HCT116 (cell line): ENCODE measurements around the gene SLC12A7. TPM values are rescaled to one million over a fixed set of nuclear protein-coding genes. Genes with fewer than 3 reads are reported as not detected.

Source experiments
- ATAC-seq: fragments of 200-7000 bp; cut with Tn5 transposase; 2 replicates; pipeline ENCODE4 v1.9.1; 2020; ENCODE audit warnings: mild to moderate bottlenecking, moderate library complexity
- BruUV-seq: library from RNA; stranded (reverse); fragments of 400-500 nt; replicated peaks from 2 replicates; lab custom pipeline; 2021; lab: Mats Ljungman, UMichigan
- CTCF ChIA-PET: fragments of 300-600 bp; sonication (Branson Sonifier 250); formaldehyde crosslinking; loops from one replicate; lab custom pipeline; 2021; ENCODE audit warnings: antibody characterized with exemption; lab: Charles Lee
- POLR2A ChIA-PET: fragments of 300-600, 350-600 bp; sonication (Branson Sonifier 250); formaldehyde crosslinking; loops from one replicate; lab custom pipeline; 2021; ENCODE audit warnings: antibody characterized with exemption; lab: Charles Lee
- RAD21 ChIA-PET, 2 experiments: fragments of 300-600 bp; sonication (Branson Sonifier 250); formaldehyde crosslinking; loops; one replicate each; lab custom pipeline; 2023; ENCODE audit warnings: low total read pairs in 2 of 2; ENCODE audit not compliant: uncharacterized antibody in 2 of 2, unreplicated experiment in 2 of 2, low non-redundant PET in 1 of 2; lab: Charles Lee
- DNase-seq: peaks from one replicate; pipeline ENCODE4 v3.0.0-alpha.2; 2010; ENCODE audit warnings: low read depth, low spot score
- H2AFZ ChIP-seq: fragments of 200-600 bp; shearing (Covaris generic), sonication (generic); 2 replicates; pipeline ENCODE4 v1.6.1; 2017; ENCODE audit warnings: low read depth, mixed run types, mixed read lengths, antibody characterized with exemption, low read length; ENCODE audit not compliant: poor library complexity, severe bottlenecking
- H3K27ac ChIP-seq: 2 replicates; pipeline ENCODE4 v1.5.1; 2012; ENCODE audit warnings: low read depth, low read length
- H3K27me3 ChIP-seq: fragments of 200-600 bp; sonication (generic); 2 replicates; pipeline ENCODE4 v1.6.1; 2016; ENCODE audit warnings: mixed run types, low read length, mixed read lengths; ENCODE audit not compliant: insufficient read depth
- H3K36me3 ChIP-seq, 2 experiments: fragments of 200-500 bp in 1 of 2; fragments of 200-600 bp in 1 of 2; sonication (Bioruptor generic) in 1 of 2; sonication (generic) in 1 of 2; 2 replicates each; pipeline versions ENCODE4 v1.5.1 to v1.6.1; 2014 to 2016; ENCODE audit warnings: low read length in 2 of 2, inconsistent platforms in 1 of 2, mixed read lengths in 1 of 2, mixed run types in 1 of 2; ENCODE audit not compliant: insufficient read depth in 2 of 2, control insufficient read depth in 1 of 2
- H3K4me1 ChIP-seq, 2 experiments: fragments of 200-600 bp in 1 of 2; sonication (generic) in 1 of 2; 2 replicates each; pipeline versions ENCODE4 v1.5.1 to v1.6.1; 2012 to 2017; ENCODE audit warnings: low read length in 2 of 2, inconsistent platforms in 1 of 2, mild to moderate bottlenecking in 1 of 2, mixed read lengths in 1 of 2, mixed run types in 1 of 2, moderate library complexity in 1 of 2; ENCODE audit not compliant: insufficient read depth in 2 of 2, control insufficient read depth in 1 of 2
- H3K4me2 ChIP-seq: fragments of 200-600 bp; sonication (generic); 2 replicates; pipeline ENCODE4 v1.6.1; 2017; ENCODE audit warnings: mixed run types, low read length, mixed read lengths
- H3K4me3 ChIP-seq, 2 experiments: fragments of 200-600 bp in 1 of 2; sonication (generic) in 1 of 2; replicated peaks in 1 of 2; 2 replicates each; pipeline ENCODE4 v1.5.1; 2011 to 2016; ENCODE audit warnings: low read length in 2 of 2, control low read depth in 1 of 2, low read depth in 1 of 2, mild to moderate bottlenecking in 1 of 2, mixed read lengths in 1 of 2, mixed run types in 1 of 2
- H3K79me2 ChIP-seq: fragments of 200-600 bp; sonication (generic); 2 replicates; pipeline ENCODE4 v1.6.1; 2017; ENCODE audit warnings: mild to moderate bottlenecking, mixed run types, low read length, moderate library complexity, mixed read lengths; ENCODE audit not compliant: insufficient read depth
- H3K9ac ChIP-seq: fragments of 200-600 bp; sonication (generic); 2 replicates; pipeline ENCODE4 v1.6.1; 2016; ENCODE audit warnings: low read length, mixed read lengths
- H3K9me2 ChIP-seq: fragments of 200-600 bp; sonication (generic), shearing (Covaris generic); 2 replicates; pipeline ENCODE4 v1.6.1; 2017; ENCODE audit warnings: mixed run types, mild to moderate bottlenecking, moderate library complexity; ENCODE audit not compliant: insufficient read depth
- H3K9me3 ChIP-seq, 2 experiments: fragments of 200-500 bp in 1 of 2; fragments of 200-600 bp in 1 of 2; sonication (Bioruptor generic) in 1 of 2; sonication (generic) in 1 of 2; 2 replicates each; pipeline ENCODE4 v1.6.1; 2014 to 2017; ENCODE audit warnings: low read length in 2 of 2, mixed read lengths in 2 of 2, inconsistent platforms in 1 of 2, low read depth in 1 of 2, mild to moderate bottlenecking in 1 of 2, mixed run types in 1 of 2, moderate library complexity in 1 of 2; ENCODE audit not compliant: control insufficient read depth in 1 of 2, insufficient read depth in 1 of 2
- H4K20me1 ChIP-seq: fragments of 200-600 bp; sonication (generic), shearing (Covaris generic); 2 replicates; pipeline ENCODE4 v1.6.1; 2017; ENCODE audit warnings: mixed run types, mild to moderate bottlenecking, moderate library complexity; ENCODE audit not compliant: insufficient read depth
- EGR1 ChIP-seq: IDR thresholded peaks from 2 replicates; pipeline ENCODE4 v1.6.1; 2012; ENCODE audit warnings: low read depth
- RAD21 ChIP-seq: IDR thresholded peaks from 2 replicates; pipeline ENCODE4 v1.6.1; 2012; ENCODE audit warnings: low read depth, mild to moderate bottlenecking
- TCF7L2 ChIP-seq: IDR thresholded peaks from 2 replicates; pipeline ENCODE4 v1.7.0; 2011; ENCODE audit warnings: borderline replicate concordance, inconsistent platforms; ENCODE audit not compliant: insufficient read depth, insufficient read length; ENCODE audit errors: extremely low read depth
- YY1 ChIP-seq: IDR thresholded peaks from 2 replicates; pipeline ENCODE4 v1.6.1; 2011; ENCODE audit warnings: low read length, low read depth, moderate library complexity, mild to moderate bottlenecking; ENCODE audit not compliant: insufficient replicate concordance; ENCODE audit errors: extremely low read depth
- ZFX ChIP-seq: fragments of 450-650 bp; IDR thresholded peaks from 2 replicates; pipeline ENCODE4 v1.6.1; 2017
- intact Hi-C: fragments of 100-400 bp; cut with micrococcal nuclease; formaldehyde crosslinking; loops from 2 replicates; pipeline ENCODE4 v1.10.0; 2022
- total RNA-seq: library from RNA; stranded (reverse); gene quantifications from one replicate; pipeline ENCODE4 v1.2.1, GENCODE V29; 2021; ENCODE audit not compliant: unreplicated experiment
- TF ChIP-seq, protein P1 (sequence below): IDR thresholded peaks from 2 replicates; pipeline ENCODE4 v1.6.1; 2011; ENCODE audit warnings: mild to moderate bottlenecking, low read length, moderate library complexity; ENCODE audit not compliant: insufficient replicate concordance; ENCODE audit errors: extremely low read depth
- TF ChIP-seq, protein P2 (sequence below): IDR thresholded peaks from 2 replicates; pipeline ENCODE4 v1.6.1; 2012; ENCODE audit warnings: low read depth

The SLC12A7 gene
- total RNA-seq, 1 experiment from 2014 or later: 29.6 TPM

DNA sequence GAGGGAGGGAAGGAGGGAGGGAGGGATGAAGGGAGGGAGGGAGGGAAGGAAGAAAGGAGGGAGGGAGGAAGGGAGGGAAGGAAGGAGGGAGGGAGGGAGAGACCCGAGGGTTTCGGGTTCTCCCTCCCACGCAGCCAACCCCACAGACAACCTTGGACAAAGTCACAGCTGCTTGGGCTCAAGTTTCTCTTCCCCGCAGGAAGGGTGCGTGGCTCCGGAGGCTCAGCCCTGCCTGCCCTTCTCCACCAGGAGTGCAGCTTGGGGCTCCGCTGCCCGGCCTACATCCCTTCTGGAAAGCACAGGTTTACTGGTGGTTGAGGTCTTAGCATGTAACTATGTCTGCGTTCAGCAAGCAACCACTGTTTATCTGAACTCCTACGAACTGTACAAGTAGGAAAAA, 15.0 kb downstream of the SLC12A7 start:
- Histone ChIP-seq H3K9me3 (no peaks in the 10 kb centered on the region), H3K4me2 (no peak overlapping the region), H3K9me2 (no peaks in the 10 kb centered on the region), H2AFZ (no peak overlapping the region), H3K27me3 (no peaks in the 10 kb centered on the region), H3K4me1 (no peaks in the 10 kb centered on the region), H4K20me1 (no peaks in the 10 kb centered on the region), H3K36me3 (peaks cover 3 to 4% of the 10 kb centered on the region in 2 experiments; a peak in 1 of 4 replicates), H3K4me3 (no peak overlapping the region), H3K79me2 (no peaks in the 10 kb centered on the region; the same call in 1 of the 2 replicates), H3K9ac (no peak overlapping the region), H3K27ac (no peak overlapping the region)
- ATAC-seq: no peak
- no peak for DNase-seq
- ChIA-PET RAD21 (no interaction called here), CTCF (no interaction called here), POLR2A (no interaction called here)
- TF ChIP-seq, protein P1, sequence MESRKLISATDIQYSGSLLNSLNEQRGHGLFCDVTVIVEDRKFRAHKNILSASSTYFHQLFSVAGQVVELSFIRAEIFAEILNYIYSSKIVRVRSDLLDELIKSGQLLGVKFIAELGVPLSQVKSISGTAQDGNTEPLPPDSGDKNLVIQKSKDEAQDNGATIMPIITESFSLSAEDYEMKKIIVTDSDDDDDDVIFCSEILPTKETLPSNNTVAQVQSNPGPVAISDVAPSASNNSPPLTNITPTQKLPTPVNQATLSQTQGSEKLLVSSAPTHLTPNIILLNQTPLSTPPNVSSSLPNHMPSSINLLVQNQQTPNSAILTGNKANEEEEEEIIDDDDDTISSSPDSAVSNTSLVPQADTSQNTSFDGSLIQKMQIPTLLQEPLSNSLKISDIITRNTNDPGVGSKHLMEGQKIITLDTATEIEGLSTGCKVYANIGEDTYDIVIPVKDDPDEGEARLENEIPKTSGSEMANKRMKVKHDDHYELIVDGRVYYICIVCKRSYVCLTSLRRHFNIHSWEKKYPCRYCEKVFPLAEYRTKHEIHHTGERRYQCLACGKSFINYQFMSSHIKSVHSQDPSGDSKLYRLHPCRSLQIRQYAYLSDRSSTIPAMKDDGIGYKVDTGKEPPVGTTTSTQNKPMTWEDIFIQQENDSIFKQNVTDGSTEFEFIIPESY: no peak
- TF ChIP-seq TCF7L2 (no peak), EGR1 (no peak), YY1 (no peak), ZFX (no peak), RAD21 (no peak)
- TF ChIP-seq, protein P2, sequence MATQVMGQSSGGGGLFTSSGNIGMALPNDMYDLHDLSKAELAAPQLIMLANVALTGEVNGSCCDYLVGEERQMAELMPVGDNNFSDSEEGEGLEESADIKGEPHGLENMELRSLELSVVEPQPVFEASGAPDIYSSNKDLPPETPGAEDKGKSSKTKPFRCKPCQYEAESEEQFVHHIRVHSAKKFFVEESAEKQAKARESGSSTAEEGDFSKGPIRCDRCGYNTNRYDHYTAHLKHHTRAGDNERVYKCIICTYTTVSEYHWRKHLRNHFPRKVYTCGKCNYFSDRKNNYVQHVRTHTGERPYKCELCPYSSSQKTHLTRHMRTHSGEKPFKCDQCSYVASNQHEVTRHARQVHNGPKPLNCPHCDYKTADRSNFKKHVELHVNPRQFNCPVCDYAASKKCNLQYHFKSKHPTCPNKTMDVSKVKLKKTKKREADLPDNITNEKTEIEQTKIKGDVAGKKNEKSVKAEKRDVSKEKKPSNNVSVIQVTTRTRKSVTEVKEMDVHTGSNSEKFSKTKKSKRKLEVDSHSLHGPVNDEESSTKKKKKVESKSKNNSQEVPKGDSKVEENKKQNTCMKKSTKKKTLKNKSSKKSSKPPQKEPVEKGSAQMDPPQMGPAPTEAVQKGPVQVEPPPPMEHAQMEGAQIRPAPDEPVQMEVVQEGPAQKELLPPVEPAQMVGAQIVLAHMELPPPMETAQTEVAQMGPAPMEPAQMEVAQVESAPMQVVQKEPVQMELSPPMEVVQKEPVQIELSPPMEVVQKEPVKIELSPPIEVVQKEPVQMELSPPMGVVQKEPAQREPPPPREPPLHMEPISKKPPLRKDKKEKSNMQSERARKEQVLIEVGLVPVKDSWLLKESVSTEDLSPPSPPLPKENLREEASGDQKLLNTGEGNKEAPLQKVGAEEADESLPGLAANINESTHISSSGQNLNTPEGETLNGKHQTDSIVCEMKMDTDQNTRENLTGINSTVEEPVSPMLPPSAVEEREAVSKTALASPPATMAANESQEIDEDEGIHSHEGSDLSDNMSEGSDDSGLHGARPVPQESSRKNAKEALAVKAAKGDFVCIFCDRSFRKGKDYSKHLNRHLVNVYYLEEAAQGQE: no peak
- no TSS peak for BruUV-seq
- intact Hi-C loops: no loop called here
